ENCODE measurements around the gene ZNF22. TPM values are rescaled to one million over a fixed set of nuclear protein-coding genes. Genes with fewer than 3 reads are reported as not detected.

ZNF22 gene
- polyA plus RNA-seq, 12 donors, result 41.8 to 66.3 (median 56.0) TPM; not detected in 1

- DNase-seq, result no peak
Observed at GRCh38 chr10:44988957-44989585, 11.7 kb upstream of the ZNF22 start.

DNA sequence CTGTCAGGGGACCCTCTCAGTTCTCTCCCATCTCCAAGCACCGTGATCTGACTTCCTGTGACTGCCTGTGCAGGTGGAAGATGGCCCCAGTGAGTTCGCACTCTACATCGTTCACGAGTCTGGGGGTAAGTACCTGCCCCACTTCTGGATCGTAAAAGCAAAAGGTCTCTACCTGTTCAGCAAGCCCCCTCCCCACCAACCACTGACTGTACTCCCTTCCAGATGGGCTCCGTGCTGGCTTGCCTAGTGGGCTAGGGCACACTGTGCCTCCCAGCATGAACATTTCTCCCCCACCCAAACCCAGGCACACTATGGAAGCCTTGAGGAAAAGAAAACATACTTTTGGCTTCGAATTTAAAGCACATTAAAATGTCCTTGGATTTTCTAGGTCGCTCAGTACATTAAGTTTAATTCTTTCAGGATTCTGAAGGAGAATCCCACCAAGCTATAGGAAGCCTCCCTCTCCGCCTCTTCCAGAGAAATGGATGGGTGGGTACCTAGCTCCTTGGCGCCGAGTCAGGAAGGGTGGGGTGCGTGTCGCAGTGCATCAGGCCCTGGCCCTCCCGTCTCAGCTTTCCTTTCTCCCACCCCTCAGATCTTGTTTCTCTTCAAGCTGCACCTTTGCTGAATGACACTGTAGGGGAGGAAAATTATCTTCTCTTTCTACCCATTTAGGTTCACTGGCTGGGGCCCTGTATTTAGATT is 11.0 kb upstream of the ZNF22 start:
- DNase-seq, result no peak

DNA sequence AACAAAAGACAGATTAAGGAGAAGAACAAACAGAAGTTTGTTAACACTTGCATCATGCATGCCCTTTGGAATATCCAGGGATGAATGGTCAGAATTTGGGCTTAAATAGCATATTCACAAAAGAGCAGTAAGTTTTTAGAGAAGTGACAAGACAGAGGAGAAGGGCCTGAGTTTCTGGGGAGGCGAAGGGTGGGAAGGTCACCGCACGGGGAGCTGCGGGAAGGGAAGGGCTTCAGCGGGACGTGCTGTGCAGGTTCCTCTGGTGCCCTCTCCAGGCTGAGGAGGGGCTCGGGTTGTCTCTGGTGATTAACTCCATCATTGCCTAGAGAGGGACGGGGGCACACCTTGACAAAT is 10.4 kb upstream of the ZNF22 start:
- no peak for DNase-seq

DNA sequence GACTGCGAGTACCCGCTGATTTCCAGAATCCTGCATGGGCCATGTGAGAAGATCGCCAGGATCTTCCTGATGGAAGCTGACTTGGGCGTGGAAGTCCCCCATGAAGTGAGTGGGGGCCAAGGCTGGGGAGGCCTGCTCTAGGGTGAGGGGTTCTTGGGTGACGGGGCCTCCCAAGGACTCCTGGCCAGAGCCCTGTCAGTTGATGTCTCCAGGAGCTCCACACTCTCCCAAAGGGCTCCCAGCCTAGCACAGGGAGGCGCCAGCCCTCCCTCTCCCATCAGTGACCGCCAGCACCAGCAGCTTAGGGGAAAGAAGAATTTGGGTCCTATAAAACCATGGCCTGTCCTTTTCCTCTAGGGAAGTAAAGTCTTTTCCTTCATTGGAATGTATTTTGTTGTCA is 9.8 kb upstream of the ZNF22 start:
- no peak for DNase-seq

- DNase-seq, result no peak
Observed at GRCh38 chr10:44991571-44991970, 9.2 kb upstream of the ZNF22 start.

DNA sequence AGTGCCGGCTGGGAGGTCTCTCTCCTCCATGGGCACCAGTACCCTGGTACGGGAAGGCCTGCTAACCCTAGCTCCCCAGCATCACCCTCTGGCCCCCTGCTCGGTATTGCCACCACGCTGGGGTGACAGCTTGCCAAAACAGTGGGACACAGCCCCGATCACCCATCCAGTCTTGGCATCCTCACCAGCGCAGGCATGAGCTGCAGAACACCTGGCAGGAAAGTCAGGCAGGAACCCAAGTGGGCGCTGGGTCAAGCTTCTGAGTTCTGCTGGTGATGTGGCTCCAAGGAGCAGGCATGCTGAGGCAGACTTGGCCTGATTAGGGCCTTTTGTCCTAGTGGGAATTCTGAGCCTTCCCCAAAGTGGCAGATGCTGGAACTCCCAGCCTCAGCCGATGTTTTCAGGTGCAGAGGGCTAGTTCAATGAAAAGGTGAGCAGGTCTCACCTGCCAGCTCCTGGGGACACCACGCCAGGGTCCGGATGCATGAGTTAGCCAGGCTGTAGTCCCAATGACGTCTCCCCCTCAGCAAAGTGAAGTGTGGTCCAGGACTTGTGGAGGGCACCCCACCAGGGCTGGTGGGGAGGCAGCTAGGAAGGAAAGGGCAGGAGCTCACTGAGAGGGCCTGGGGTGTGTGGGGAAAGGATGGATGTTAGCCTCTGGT is 8.5 kb upstream of the ZNF22 start:
- no peak for DNase-seq

GRCh38 chr10:44992732-44993225 is 7.9 kb upstream of the ZNF22 start:
- no peak for DNase-seq

DNA sequence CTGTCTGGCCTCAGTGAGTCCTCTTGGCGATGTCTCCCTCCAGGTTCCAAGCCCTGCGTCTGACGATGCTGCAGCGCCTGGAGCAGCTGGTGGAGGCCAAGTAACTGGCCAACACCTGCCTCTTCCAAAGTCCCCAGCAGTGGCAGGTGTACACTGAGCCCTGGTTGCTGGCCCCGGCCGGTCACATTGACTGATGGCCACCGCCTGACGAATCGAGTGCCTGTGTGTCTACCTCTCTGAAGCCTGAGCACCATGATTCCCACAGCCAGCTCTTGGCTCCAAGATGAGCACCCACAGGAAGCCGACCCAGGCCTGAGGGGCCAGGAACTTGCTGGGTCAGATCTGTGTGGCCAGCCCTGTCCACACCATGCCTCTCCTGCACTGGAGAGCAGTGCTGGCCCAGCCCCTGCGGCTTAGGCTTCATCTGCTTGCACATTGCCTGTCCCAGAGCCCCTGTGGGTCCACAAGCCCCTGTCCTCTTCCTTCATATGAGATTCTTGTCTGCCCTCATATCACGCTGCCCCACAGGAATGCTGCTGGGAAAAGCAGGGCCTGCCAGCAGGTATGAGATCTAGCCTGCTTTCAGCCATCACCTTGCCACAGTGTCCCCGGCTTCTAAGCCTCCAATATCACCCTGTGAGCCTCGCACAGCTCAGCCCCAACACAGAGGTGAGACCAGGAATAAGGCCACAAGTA is 7.3 kb upstream of the ZNF22 start:
- DNase-seq, result no peak

DNA sequence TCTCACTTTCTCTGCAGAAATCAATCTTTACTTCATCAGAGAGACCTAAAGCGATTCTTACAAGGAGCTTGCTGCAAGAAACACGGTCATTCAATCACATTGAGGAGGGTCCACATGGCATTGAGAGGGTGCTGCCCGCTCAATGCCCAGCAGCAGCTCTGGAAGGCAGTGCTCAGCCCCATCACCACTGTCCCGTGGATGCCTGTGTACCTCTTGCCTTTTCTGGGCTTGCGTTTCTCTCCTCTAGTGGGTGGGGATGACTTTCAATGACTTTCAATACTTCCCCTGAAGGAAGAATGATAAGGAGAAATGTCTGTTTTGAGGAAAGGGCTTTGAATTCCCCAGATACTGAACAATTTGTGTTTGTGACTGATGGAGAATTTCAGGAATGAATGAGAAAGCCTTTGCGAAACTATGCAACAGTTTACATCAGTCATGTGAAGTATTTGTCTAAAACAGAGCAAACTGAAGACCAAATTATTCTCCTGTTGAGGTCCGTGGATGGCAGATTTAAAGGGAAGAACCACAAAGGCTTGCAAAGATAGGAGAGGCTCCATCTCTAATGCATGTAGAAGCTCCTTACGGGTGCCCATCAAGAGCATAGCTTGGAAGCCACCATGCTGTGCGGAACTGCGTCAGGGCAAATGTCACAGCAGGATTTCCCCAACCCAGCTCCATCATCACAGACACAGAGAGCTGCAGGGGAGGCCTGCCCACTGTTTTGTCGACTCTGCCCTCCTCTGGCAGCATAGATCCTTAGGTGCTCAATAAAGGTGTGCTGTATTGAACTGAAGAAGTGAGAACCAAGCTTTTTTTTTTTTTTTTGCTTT is 6.6 kb upstream of the ZNF22 start:
- no peak for DNase-seq

DNA sequence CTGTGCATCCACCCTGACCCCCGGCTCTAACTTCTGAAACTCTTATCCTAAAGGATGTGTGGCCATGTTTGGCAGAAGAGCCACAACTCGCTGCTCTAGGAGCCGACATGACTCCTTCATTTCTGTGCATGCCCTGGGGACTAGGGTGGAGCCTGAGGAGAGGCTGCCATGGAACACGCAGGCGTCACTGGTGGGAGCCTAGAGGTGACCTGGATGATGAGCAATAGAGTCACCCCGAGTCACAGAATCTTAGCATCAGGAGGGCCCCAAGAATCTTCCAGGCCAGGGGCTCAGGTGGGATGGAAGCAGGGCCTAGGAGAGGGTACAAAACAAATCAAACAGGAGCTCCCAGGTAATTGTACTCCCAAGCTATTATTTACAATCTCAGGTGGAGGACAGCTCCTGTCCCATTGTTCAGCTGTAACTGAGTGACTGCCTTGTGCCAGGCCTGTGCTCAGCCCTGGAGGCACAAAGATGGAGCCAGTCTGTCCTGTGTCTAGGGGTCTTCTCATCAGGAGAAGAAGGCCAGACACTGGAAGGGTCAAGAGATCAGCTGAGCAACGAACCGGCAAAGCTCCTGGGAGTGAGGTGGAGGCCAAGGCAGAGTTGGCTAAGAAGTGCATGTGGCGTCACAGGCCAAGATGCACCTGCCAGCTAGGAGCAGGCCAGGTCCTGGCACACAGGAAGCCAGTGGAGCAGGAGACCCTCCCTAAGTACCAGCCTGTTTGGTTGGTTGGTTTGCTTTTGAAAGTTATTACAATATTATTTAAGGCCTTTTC is 5.8 kb upstream of the ZNF22 start:
- no peak for DNase-seq

DNA sequence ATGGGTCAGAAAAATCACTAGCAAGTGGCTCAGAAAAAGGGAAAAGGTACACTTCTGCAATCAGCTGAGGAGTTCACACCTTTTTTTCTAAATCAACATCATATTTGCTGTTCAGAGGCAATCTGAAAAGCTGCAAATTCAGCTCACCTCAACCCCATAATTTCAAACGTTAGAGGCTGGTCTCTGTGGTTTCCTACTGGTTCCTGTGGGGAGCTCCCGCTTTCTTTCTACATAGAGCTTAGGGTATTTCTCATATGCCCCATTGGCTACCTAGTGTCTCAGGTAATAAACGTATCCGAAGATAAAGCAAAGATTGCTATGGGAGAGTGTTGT is 5.2 kb upstream of the ZNF22 start:
- DNase-seq, result no peak

GRCh38 chr10:44995914-44996669 is 4.6 kb upstream of the ZNF22 start:
- peak; percentile 52 for DNase-seq

- DNase-seq, result no peak
Observed at GRCh38 chr10:44997105-44997748, 3.5 kb upstream of the ZNF22 start.

- no peak for DNase-seq
Observed at GRCh38 chr10:44998146-44998631, 2.5 kb upstream of the ZNF22 start.

GRCh38 chr10:45000138-45000751 is 478 bp upstream of the ZNF22 start:
- DNase-seq, result peak; percentile 66

GRCh38 chr10:45001381-45002148 is 842 bp downstream of the ZNF22 start:
- DNase-seq, result peak; percentile 63

- no peak for DNase-seq
Observed at GRCh38 chr10:45003432-45004000, 2.8 kb downstream of the ZNF22 start.

DNA sequence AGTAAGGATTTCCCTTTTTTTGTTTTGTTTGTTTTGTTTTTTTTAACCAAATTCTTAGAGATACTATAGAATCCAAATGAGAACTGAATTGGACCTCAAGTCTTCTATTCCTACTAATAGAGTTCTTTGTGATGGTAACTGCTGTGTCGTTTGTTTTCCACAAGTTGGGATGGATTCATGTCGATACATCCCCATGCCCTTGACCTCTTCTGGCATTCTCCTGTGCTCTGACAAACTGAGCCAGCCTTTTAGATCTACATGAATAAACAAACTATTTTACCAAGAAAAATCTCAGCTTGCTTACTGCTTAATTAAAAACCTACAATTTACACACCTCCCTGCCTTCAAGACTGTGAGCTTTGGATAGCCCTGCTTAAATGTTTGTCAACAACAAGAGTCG is 3.9 kb downstream of the ZNF22 start:
- DNase-seq, result no peak
